Adrenal gland (tissue), 12 donors: ENCODE measurements around the gene ELF2. TPM values are rescaled to one million over a fixed set of nuclear protein-coding genes. Genes with fewer than 3 reads are reported as not detected.
A peak's percentile ranks its signal among the peaks of the same experiment; 100 is the strongest.
"Not testable (repeated sequence)": the region's sequence is repeated elsewhere in the genome, so short reads cannot be mapped to it uniquely, and the experiment has no call there.

Experiments
- DNase-seq, 7 donors: peaks; one replicate each; pipeline ENCODE4 v3.0.0-alpha.2; 2019 to 2020
- H3K27ac ChIP-seq, 5 donors: fragments of 200-600 bp; sonication (generic) in 4 of 5; 1 replicate in 3 of 5; 2 replicates in 2 of 5; pipeline versions ENCODE4 v1.5.1 to v1.8.0; 2016 to 2020; ENCODE audit warnings: mild to moderate bottlenecking in 1 of 5
- H3K27me3 ChIP-seq: fragments of 200-600 bp; 2 replicates; pipeline ENCODE4 v1.8.0; 2021
- H3K36me3 ChIP-seq, 2 donors: fragments of 200-600 bp; replicated peaks in 1 of 2; 1 replicate in 1 of 2; 2 replicates in 1 of 2; pipeline versions ENCODE4 v1.5.1 to v1.8.0; 2018 to 2022
- H3K4me1 ChIP-seq, 2 donors: fragments of 200-600 bp; replicated peaks in 1 of 2; 1 replicate in 1 of 2; 2 replicates in 1 of 2; pipeline versions ENCODE4 v1.5.1 to v1.8.0; 2018 to 2021
- H3K4me3 ChIP-seq, 4 donors: fragments of 200-600 bp; sonication (generic) in 3 of 4; one replicate each; pipeline ENCODE4 v1.5.1; 2016 to 2018
- H3K9me3 ChIP-seq, 3 donors: fragments of 200-600 bp; sonication (generic) in 1 of 3; replicated peaks in 1 of 3; 1 replicate in 2 of 3; 2 replicates in 1 of 3; pipeline versions ENCODE4 v1.5.1 to v1.8.0; 2016 to 2021
- POLR2A ChIP-seq, 2 donors: fragments of 450-650 bp; IDR thresholded peaks; one replicate each; pipeline ENCODE4 v1.6.1; 2017; ENCODE audit warnings: antibody characterized with exemption in 2 of 2, mild to moderate bottlenecking in 2 of 2, moderate library complexity in 1 of 2
- WGBS, 4 donors: extraction: QIAGEN DNeasy Blood & Tissue Kit in 2 of 4; methylation state at CpG; one replicate each; pipeline versions ENCODE4 v1.1.5 to v1.1.7; 2013 to 2017; 5-methylcytosine and 5-hydroxymethylcytosine counted together
- intact Hi-C, 2 donors: fragments of 100-400 bp; cut with DNase I; formaldehyde crosslinking; loops; one replicate each; pipeline versions ENCODE4 v1.14.1 to v1.15.0; 2022 to 2023
- polyA plus RNA-seq, 3 donors: library from polyadenylated mRNA; stranded (reverse); fragments of 200-250 nt in 2 of 3; fragments of 350-450 nt in 1 of 3; fragmentation: Illumina TruSeq in 1 of 3; extraction: RNeasy Lipid Tissue Mini Kit (QIAGEN cat#74804) in 1 of 3; gene quantifications; one replicate each; pipeline ENCODE4 v1.2.3, GENCODE V29; 2013 to 2014
- total RNA-seq, 9 donors: library from RNA; depleted of rRNA in 4 of 9; stranded (reverse); fragments of >200 nt in 4 of 9; fragments of 120-200 nt in 1 of 9; fragmentation: NEBNext Ultra II Directional in 1 of 9; extraction: Animal tissue kit (Norgen Biotek cat#: 25700) in 1 of 9; gene quantifications; one replicate each; pipeline versions ENCODE4 v1.1.0 to v1.2.4, GENCODE V29; 2013 to 2023
- TF ChIP-seq, protein P1 (sequence below), 6 experiments: fragments of 450-650 bp in 4 of 6; fragments of 200-600 bp in 2 of 6; sonication (generic) in 1 of 6; IDR thresholded peaks; 1 replicate in 5 of 6; 2 replicates in 1 of 6; pipeline versions ENCODE4 v1.5.1 to v1.8.0; 2016 to 2021; ENCODE audit warnings: antibody characterized with exemption in 6 of 6, mild to moderate bottlenecking in 2 of 6, moderate library complexity in 1 of 6
- donor health status: healthy with polysubstance abuse.
- donor health status: Bipolar disorder and iron deficiency.
- donor health status: DM: yes; HTN: yes; CAD: no.
- donor health status: DM: no; HTN: no; CAD: no.
- donor health status: DM: no; HTN: no; CAD: no.
- donor health status: DM: yes; HTN: yes; CAD: no.

Gene ELF2
- total and polyA plus RNA-seq, 12 donors, result 14.0 to 54.4 (median 26.6) TPM

DNA sequence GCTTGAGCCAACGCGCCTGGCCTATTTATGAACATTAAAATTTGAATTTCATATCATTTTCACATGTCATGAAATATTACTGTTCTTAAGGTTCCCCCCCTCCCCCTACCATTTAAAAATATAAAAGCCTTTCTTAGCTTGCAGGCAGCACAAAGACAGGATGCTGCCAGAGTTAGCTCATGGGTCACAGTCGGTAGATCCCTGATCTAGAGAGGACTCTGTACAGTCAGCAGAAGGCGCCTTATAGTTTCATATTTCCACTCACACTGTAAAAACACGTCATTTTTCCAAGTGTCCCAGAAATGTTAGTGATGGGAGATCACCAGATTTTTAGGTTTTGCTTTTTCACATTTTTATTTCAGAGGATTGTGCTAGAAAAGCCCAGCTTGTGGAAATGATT is 149.2 kb downstream of the ELF2 start:
- no peaks in the 10 kb centered on the region for H3K36me3 ChIP-seq
- H3K4me1 ChIP-seq, result peaks cover 0 to 19% of the 10 kb centered on the region in 2 donors
- TF ChIP-seq POLR2A (IDR thresholded peaks at IDR 0.05), result no peak
- TF ChIP-seq, protein P1, sequence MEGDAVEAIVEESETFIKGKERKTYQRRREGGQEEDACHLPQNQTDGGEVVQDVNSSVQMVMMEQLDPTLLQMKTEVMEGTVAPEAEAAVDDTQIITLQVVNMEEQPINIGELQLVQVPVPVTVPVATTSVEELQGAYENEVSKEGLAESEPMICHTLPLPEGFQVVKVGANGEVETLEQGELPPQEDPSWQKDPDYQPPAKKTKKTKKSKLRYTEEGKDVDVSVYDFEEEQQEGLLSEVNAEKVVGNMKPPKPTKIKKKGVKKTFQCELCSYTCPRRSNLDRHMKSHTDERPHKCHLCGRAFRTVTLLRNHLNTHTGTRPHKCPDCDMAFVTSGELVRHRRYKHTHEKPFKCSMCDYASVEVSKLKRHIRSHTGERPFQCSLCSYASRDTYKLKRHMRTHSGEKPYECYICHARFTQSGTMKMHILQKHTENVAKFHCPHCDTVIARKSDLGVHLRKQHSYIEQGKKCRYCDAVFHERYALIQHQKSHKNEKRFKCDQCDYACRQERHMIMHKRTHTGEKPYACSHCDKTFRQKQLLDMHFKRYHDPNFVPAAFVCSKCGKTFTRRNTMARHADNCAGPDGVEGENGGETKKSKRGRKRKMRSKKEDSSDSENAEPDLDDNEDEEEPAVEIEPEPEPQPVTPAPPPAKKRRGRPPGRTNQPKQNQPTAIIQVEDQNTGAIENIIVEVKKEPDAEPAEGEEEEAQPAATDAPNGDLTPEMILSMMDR (IDR thresholded peaks at IDR 0.05), result no peak
- 65 to 70% (median 68%) methylated on average over 5 of the region's 5 CpGs for WGBS, 4 donors
- H3K27me3 ChIP-seq, result no peaks in the 10 kb centered on the region
- no peaks in the 10 kb centered on the region for H3K9me3 ChIP-seq
- intact Hi-C loops, result loop anchor here in 1 of 2 donors (10.0 kb wide), 1 partner anchor 57 kb away; no protein-coding TSS in a partner anchor
- DNase-seq, result no peak
- no peak overlapping the region for H3K4me3 ChIP-seq
- peak overlapping the region in 3 of 5 donors; percentile 10 to 54 (median 30) for H3K27ac ChIP-seq

DNA sequence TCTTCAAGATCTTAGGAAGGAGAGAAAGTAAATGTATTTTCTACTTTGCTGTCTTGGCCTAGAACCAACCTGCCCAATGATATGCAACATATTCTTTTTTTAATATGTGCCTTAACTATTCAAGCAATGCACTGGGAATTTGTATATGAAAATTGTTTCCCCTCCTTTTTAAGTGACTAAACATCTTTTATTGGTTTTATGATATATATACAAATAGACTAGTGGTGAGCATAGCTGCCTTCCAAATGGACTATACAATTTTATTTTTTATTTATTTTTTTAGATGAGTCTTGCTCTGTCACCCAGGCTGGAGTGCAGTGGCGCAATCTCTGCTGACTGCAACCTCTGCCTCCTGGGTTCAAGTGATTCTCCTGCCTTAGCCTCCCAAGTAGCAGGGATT is 151.2 kb downstream of the ELF2 start:
- Histone ChIP-seq H3K4me3 (no peak overlapping the region), H3K36me3 (no peaks in the 10 kb centered on the region), H3K4me1 (peaks cover 0 to 17% of the 10 kb centered on the region in 2 donors), H3K27me3 (no peaks in the 10 kb centered on the region), H3K9me3 (no peaks in the 10 kb centered on the region), H3K27ac (no peak overlapping the region)
- no peak for DNase-seq
- intact Hi-C loops, result loop anchor here in 1 of 2 donors (10.0 kb wide), 1 partner anchor 59 kb away; no protein-coding TSS in a partner anchor
- TF ChIP-seq, protein P1 (IDR thresholded peaks at IDR 0.05), result no peak
- no peak for TF ChIP-seq POLR2A (IDR thresholded peaks at IDR 0.05)
- 93 to 100% (median 94%) methylated on average over 1 of the region's 1 CpG for WGBS, 4 donors

DNA sequence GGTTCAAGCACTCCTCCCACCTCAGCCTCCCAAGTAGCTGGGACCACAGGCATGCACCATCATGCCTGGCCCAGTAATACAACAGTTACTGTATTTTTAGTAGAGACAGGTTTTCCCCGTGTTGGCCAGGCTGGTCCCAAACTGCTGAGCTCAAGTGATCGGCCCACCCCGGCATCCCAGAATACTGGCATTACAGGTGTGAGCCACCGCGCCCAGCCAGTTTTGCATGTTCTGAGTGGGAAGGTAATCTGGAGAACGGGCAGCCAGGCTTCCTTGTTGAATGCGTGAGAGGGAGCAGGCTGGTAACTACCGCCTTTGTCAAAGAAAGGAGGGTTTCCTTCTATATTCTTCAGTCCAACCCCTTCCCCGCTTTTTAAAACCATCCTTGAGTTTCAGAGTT is 152.3 kb downstream of the ELF2 start:
- Histone ChIP-seq H3K4me1 (peaks cover 0 to 14% of the 10 kb centered on the region in 2 donors), H3K27ac (no peak overlapping the region), H3K27me3 (no peaks in the 10 kb centered on the region), H3K9me3 (no peaks in the 10 kb centered on the region), H3K4me3 (no peak overlapping the region), H3K36me3 (no peaks in the 10 kb centered on the region)
- WGBS, 4 donors, result 94 to 97% (median 96%) methylated on average over 8 to 9 of the region's 9 CpGs
- TF ChIP-seq, protein P1 (IDR thresholded peaks at IDR 0.05), result no peak
- no peak for TF ChIP-seq POLR2A (IDR thresholded peaks at IDR 0.05)
- intact Hi-C loops, result loop anchor here in 1 of 2 donors (10.0 kb wide), 1 partner anchor 60 kb away; no protein-coding TSS in a partner anchor
- no peak for DNase-seq

DNA sequence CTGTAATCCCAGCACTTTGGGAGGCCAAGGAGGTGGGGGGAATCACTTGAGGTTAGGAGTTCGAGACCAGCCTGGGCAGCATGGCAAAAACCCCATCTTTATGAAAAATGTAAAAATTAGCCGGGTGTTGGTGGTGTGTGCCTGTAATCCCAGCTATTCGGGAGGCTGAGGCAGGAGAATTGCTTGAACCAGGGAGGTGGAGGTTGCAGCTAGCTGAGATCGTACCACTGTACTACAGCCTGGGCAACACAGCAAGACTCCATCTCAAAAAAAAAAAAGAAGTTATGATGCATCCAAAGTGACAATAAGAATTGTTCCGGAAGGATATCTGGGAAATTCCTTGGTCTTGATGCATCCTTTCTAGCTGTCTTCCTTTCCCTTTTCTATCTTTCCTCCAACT is 154.2 kb downstream of the ELF2 start:
- WGBS, 4 donors, result 94 to 96% (median 95%) methylated on average over 5 of the region's 5 CpGs
- H3K4me3 ChIP-seq, result no peak overlapping the region
- no peaks in the 10 kb centered on the region for H3K36me3 ChIP-seq
- intact Hi-C loops, result loop anchor here in 1 of 2 donors (10.0 kb wide), 1 partner anchor 62 kb away; no protein-coding TSS in a partner anchor
- H3K27me3 ChIP-seq, result no peaks in the 10 kb centered on the region
- H3K4me1 ChIP-seq, result peaks cover 0 to 8% of the 10 kb centered on the region in 2 donors
- TF ChIP-seq, protein P1 (IDR thresholded peaks at IDR 0.05), result no peak
- TF ChIP-seq POLR2A (IDR thresholded peaks at IDR 0.05), result no peak
- no peak overlapping the region for H3K27ac ChIP-seq
- no peaks in the 10 kb centered on the region for H3K9me3 ChIP-seq
- peak in 1 of 7 donors; percentile 39 for DNase-seq

DNA sequence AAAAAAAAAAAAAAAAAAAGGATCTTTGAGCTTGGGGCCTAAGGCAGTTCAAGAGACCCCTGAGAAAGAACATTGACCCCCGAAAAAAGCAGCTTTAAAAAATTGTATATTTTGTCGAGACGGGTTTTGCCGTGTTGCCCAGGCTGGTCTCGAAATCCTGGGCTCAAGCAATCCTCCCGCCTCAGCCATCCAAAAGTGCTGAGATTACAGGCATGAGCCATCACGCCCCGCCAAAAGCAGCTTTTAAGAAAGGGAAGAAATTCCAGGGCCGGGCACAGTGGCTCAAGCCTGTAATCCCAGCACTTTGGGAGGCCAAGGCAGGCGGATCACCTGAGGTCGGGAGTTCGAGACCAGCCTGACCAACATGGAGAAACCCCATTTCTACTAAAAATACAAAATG is 155.9 kb downstream of the ELF2 start:
- not testable (repeated sequence) for H3K27me3 ChIP-seq, H3K4me1 ChIP-seq, DNase-seq, H3K27ac ChIP-seq, H3K36me3 ChIP-seq, H3K9me3 ChIP-seq, H3K4me3 ChIP-seq
- 94 to 98% (median 97%) methylated on average over 12 of the region's 12 CpGs for WGBS, 4 donors
- intact Hi-C loops, result loop anchor here in 1 of 2 donors (10.0 kb wide), 1 partner anchor 64 kb away; no protein-coding TSS in a partner anchor
